K562 treated with DMSO at 1 percent for 4 hours (cell line): ENCODE results near the gene SRSF2. TPM values are rescaled to one million over a fixed set of nuclear protein-coding genes. Genes with fewer than 3 reads are reported as not detected.

Experiments
- total RNA-seq: library from RNA; unstranded; fragments of 300-600 nt; gene quantifications from 2 replicates; pipeline ENCODE4 v1.2.3, GENCODE V29; 2022; ENCODE audit not compliant: insufficient read depth

SRSF2 gene
- total RNA-seq = 199 and 348 TPM in 2 replicates

GRCh38 chr17:76737082-76737675, at the start of gene SRSF2:
SRSF2 (minus strand) TSS chr17:76737331; CDS start chr17:76737160, 171 bp downstream.

GRCh38 chr17:76737676-76738467, 741 bp upstream of the SRSF2 start, which contains the start of gene MFSD11:
MFSD11 (plus strand) TSS chr17:76738119; CDS start chr17:76738353, 234 bp downstream.

GRCh38 chr17:76726776-76727718, 10.1 kb downstream of the SRSF2 start, which contains the start of gene METTL23:
METTL23 (plus strand) TSS chr17:76726839; CDS start chr17:76729711, 2,872 bp downstream.

GRCh38 chr17:76726231-76726775, 10.8 kb downstream of the SRSF2 start, which contains the start of gene JMJD6:
JMJD6 (minus strand) TSS chr17:76726606; CDS start chr17:76726475, 131 bp downstream.

GRCh38 chr17:76710863-76711611, 26.1 kb downstream of the SRSF2 start, which contains the start of gene MXRA7:
MXRA7 (minus strand) TSS chr17:76710965; CDS start chr17:76710946, 19 bp downstream.

Other genes starting within 250 kb of the SRSF2 start
- gene RHBDF2, start 235.9 kb downstream of the SRSF2 start, total RNA-seq = 0.62 and 0.84 TPM in 2 replicates
- gene CYGB, start 199.6 kb downstream of the SRSF2 start, total RNA-seq = not detected in 2 replicates
- gene PRCD, start 197.3 kb downstream of the SRSF2 start, total RNA-seq = not detected in 2 replicates
- not detected in 2 replicates for gene ST6GALNAC2, start 151.5 kb downstream of the SRSF2 start, total RNA-seq
- gene ST6GALNAC1, start 93.6 kb downstream of the SRSF2 start, total RNA-seq = 34.0 and 49.0 TPM in 2 replicates
- 10.9 and 13.3 TPM in 2 replicates for gene MXRA7, start 26.4 kb downstream of the SRSF2 start, total RNA-seq
- gene JMJD6, start 10.7 kb downstream of the SRSF2 start, total RNA-seq = 37.5 and 52.8 TPM in 2 replicates
- 47.2 and 60.7 TPM in 2 replicates for gene METTL23, start 10.5 kb downstream of the SRSF2 start, total RNA-seq
- 14.1 and 25.5 TPM in 2 replicates for gene MFSD11, start 788 bp upstream of the SRSF2 start, total RNA-seq
- gene MGAT5B, start 131.1 kb upstream of the SRSF2 start, total RNA-seq = not detected in 2 replicates